ENCODE results near the gene ATP8A1.

DNA sequence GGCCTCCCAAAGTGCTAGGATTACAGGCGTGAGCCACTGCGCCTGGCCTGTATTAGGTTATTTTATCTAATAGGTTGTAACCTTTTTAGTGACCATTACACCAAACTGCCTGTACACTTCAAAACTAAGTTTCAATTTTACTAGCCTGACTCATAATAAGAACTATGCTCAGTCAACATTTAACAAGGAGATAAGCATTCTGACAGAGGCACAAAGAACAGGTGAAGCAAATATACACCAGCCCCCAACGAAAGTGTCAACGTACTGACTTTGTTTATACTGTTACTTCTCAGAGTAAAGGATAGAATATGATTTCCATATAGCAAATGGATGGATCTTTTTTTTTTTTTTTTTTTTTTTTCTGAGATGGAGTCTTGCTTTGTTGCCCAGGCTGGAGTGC lies 196.9 kb downstream of the ATP8A1 start:
- TF ChIP-seq, protein P1, sequence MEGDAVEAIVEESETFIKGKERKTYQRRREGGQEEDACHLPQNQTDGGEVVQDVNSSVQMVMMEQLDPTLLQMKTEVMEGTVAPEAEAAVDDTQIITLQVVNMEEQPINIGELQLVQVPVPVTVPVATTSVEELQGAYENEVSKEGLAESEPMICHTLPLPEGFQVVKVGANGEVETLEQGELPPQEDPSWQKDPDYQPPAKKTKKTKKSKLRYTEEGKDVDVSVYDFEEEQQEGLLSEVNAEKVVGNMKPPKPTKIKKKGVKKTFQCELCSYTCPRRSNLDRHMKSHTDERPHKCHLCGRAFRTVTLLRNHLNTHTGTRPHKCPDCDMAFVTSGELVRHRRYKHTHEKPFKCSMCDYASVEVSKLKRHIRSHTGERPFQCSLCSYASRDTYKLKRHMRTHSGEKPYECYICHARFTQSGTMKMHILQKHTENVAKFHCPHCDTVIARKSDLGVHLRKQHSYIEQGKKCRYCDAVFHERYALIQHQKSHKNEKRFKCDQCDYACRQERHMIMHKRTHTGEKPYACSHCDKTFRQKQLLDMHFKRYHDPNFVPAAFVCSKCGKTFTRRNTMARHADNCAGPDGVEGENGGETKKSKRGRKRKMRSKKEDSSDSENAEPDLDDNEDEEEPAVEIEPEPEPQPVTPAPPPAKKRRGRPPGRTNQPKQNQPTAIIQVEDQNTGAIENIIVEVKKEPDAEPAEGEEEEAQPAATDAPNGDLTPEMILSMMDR (conservative IDR thresholded peaks at IDR 0.05): no peak
- TF ChIP-seq ZFX (IDR thresholded peaks at IDR 0.05): no peak
